K562 (cell line): ENCODE measurements around the gene OSBPL1A. TPM values are rescaled to one million over a fixed set of nuclear protein-coding genes. Genes with fewer than 3 reads are reported as not detected.

Experiments
- ATAC-seq: fragments of 200-7000 bp; cut with Tn5 transposase; 3 replicates; pipeline ENCODE4 v1.9.1; 2020; ENCODE audit warnings: moderate library complexity
- BruUV-seq: library from RNA; stranded (reverse); fragments of 400-500 nt; replicated peaks from 2 replicates; lab custom pipeline; 2021; lab: Mats Ljungman, UMichigan
- CTCF ChIA-PET: fragments of 300-600 bp; formaldehyde crosslinking; extraction: SDS; loops from one replicate; lab custom pipeline; 2021; ENCODE audit warnings: low intra/inter-chr PET ratio; lab: Yijun Ruan, JAX
- POLR2A ChIA-PET: fragments of 300-600, 350-650 bp; sonication (Branson Sonifier 250); formaldehyde crosslinking; extraction: SDS; loops from one replicate; lab custom pipeline; 2021; ENCODE audit warnings: antibody characterized with exemption, inconsistent platforms; lab: Yijun Ruan, JAX
- DNase-seq, 4 experiments: peaks; one replicate each; pipeline versions ENCODE4 v3.0.0 to v3.0.0-alpha.2; 2011 to 2018; ENCODE audit warnings: low spot score in 3 of 4, mixed read lengths in 3 of 4; ENCODE audit errors: extremely low read depth in 1 of 4
- FAIRE-seq: peaks from 2 replicates; lab custom pipeline; 2011; peaks lifted over from hg19 to GRCh38; lab: Jason Lieb, UNC
- H2AFZ ChIP-seq: 2 replicates; pipeline ENCODE4 v1.6.0; 2011; ENCODE audit warnings: low read depth, low read length, control low read depth, inconsistent platforms
- H3K27ac ChIP-seq: fragments of 200-600 bp; 3 replicates; pipeline ENCODE4 v1.8.0; 2011; ENCODE audit warnings: low read depth, mild to moderate bottlenecking, control low read depth, inconsistent platforms, low read length, moderate library complexity, mixed read lengths; ENCODE audit errors: extremely low read depth
- H3K27me3 ChIP-seq, 2 experiments: fragments of 300-600 bp in 1 of 2; 2 replicates in 1 of 2; 3 replicates in 1 of 2; pipeline versions ENCODE4 v1.6.0 to v1.8.0; 2011; ENCODE audit warnings: inconsistent platforms in 2 of 2, low read length in 2 of 2, mild to moderate bottlenecking in 1 of 2, mixed read lengths in 1 of 2, moderate library complexity in 1 of 2; ENCODE audit not compliant: control insufficient read depth in 2 of 2, insufficient read depth in 2 of 2
- H3K36me3 ChIP-seq: fragments of 300-600 bp; 3 replicates; pipeline ENCODE4 v1.8.0; 2011; ENCODE audit warnings: mild to moderate bottlenecking, low read length, inconsistent platforms; ENCODE audit not compliant: control insufficient read depth, insufficient read depth
- H3K4me1 ChIP-seq, 2 experiments: fragments of 200-600 bp in 1 of 2; replicated peaks in 1 of 2; 2 replicates in 1 of 2; 3 replicates in 1 of 2; pipeline versions ENCODE4 v1.5.1 to v1.8.0; 2011; ENCODE audit warnings: inconsistent platforms in 2 of 2, low read length in 2 of 2, mild to moderate bottlenecking in 1 of 2, mixed read lengths in 1 of 2, moderate library complexity in 1 of 2; ENCODE audit not compliant: control insufficient read depth in 2 of 2, insufficient read depth in 2 of 2
- H3K4me2 ChIP-seq: 2 replicates; pipeline ENCODE4 v1.6.1; 2011; ENCODE audit warnings: low read length, control low read depth, inconsistent platforms, mixed read lengths; ENCODE audit not compliant: insufficient read depth
- H3K4me3 ChIP-seq: fragments of 200-600 bp; sonication (generic), shearing (Covaris generic); 2 replicates; pipeline ENCODE4 v1.5.1; 2016; ENCODE audit warnings: control low read depth, inconsistent platforms
- H3K79me2 ChIP-seq: fragments of 200-600 bp; 3 replicates; pipeline ENCODE4 v1.8.0; 2011; ENCODE audit warnings: low read length, inconsistent platforms; ENCODE audit not compliant: control insufficient read depth, insufficient read depth
- H3K9ac ChIP-seq, 2 experiments: 2 replicates each; pipeline versions ENCODE4 v1.6.0 to v1.6.1; 2011; ENCODE audit warnings: low read depth in 2 of 2, low read length in 2 of 2, control low read depth in 1 of 2, inconsistent platforms in 1 of 2, mild to moderate bottlenecking in 1 of 2, mixed read lengths in 1 of 2; ENCODE audit not compliant: insufficient read depth in 1 of 2
- H3K9me1 ChIP-seq: one replicate; pipeline ENCODE4 v1.6.0; 2011; ENCODE audit warnings: inconsistent platforms, mild to moderate bottlenecking, low read length, moderate library complexity; ENCODE audit not compliant: control insufficient read depth, insufficient read depth
- H3K9me3 ChIP-seq: replicated peaks from 2 replicates; pipeline ENCODE4 v1.5.1; 2011; ENCODE audit warnings: low read depth, low read length, inconsistent platforms; ENCODE audit not compliant: control insufficient read depth, insufficient read depth
- H4K20me1 ChIP-seq: replicated peaks from 2 replicates; pipeline ENCODE4 v1.6.1; 2011; ENCODE audit warnings: low read length, inconsistent platforms, mixed read lengths; ENCODE audit not compliant: control insufficient read depth, insufficient read depth
- EWSR1 ChIP-seq: fragments of 450-650 bp; IDR thresholded peaks from 2 replicates; pipeline ENCODE4 v1.6.1; 2018; ENCODE audit warnings: borderline replicate concordance, mild to moderate bottlenecking, low read depth, moderate library complexity; ENCODE audit not compliant: partially characterized antibody
- EZH2 ChIP-seq: IDR thresholded peaks from 2 replicates; pipeline ENCODE4 v1.6.1; 2012; ENCODE audit warnings: low read depth, mild to moderate bottlenecking, inconsistent platforms, low read length, borderline replicate concordance
- FOS ChIP-seq: IDR thresholded peaks from 3 replicates; pipeline ENCODE4 v1.6.1; 2011; ENCODE audit not compliant: insufficient read length; ENCODE audit errors: extremely low read depth
- KDM2B ChIP-seq: fragments of 250-450 bp; sonication (Bioruptor Pico); IDR thresholded peaks from 2 replicates; pipeline ENCODE4 v1.8.0; 2021; ENCODE audit warnings: mild to moderate bottlenecking, moderate library complexity
- MTA1 ChIP-seq: fragments of 450-650 bp; IDR thresholded peaks from 2 replicates; pipeline ENCODE4 v1.6.1; 2017; ENCODE audit warnings: borderline replicate concordance
- MYNN ChIP-seq, 2 experiments: sonication (generic); formaldehyde crosslinking in 1 of 2; IDR thresholded peaks; 2 replicates each; pipeline versions ENCODE4 v1.5.0 to v1.6.1; 2016 to 2020; ENCODE audit warnings: antibody characterized with exemption in 1 of 2, missing genetic modification reagents in 1 of 2
- NCOR1 ChIP-seq: fragments of 450-650 bp; IDR thresholded peaks from 2 replicates; pipeline ENCODE4 v1.6.1; 2016; ENCODE audit warnings: mild to moderate bottlenecking, moderate library complexity
- NFE2L1 ChIP-seq: fragments of 450-650 bp; IDR thresholded peaks from 2 replicates; pipeline ENCODE4 v1.6.1; 2016; ENCODE audit warnings: missing genetic modification characterization, low read depth, mild to moderate bottlenecking, missing compliant biosample characterization, moderate library complexity, borderline replicate concordance
- PTTG1 ChIP-seq: fragments of 450-650 bp; IDR thresholded peaks from 2 replicates; pipeline ENCODE4 v1.6.1; 2016; ENCODE audit warnings: low read depth, mild to moderate bottlenecking, missing genetic modification characterization, missing compliant biosample characterization
- RNF2 ChIP-seq: sonication (generic); IDR thresholded peaks from 2 replicates; pipeline ENCODE4 v1.6.1; 2016
- TBP ChIP-seq: optimal IDR thresholded peaks from 2 replicates; pipeline ENCODE3; 2011; ENCODE audit warnings: low read depth, low read length, improper control_type of control experiment
- ZNF384 ChIP-seq: IDR thresholded peaks from 2 replicates; pipeline ENCODE4 v1.6.1; 2012; ENCODE audit warnings: low read depth, low read length, improper control_type of control experiment
- in situ Hi-C: fragments of 300-500 bp; cut with MboI; formaldehyde crosslinking; loops from 4 replicates; pipeline ENCODE4 v1.15.0; 2018; ENCODE audit warnings: inconsistent platforms, mixed read lengths
- intact Hi-C: fragments of 100-400 bp; cut with micrococcal nuclease; formaldehyde crosslinking; loops from 2 replicates; pipeline ENCODE4 v1.14.2; 2022
- polyA plus RNA-seq, 8 experiments: library from polyadenylated mRNA; depleted of rRNA in 4 of 8; stranded (reverse) in 5 of 8; unstranded in 3 of 8; fragments of >200 nt; fragmentation: Nextera tagmentation in 2 of 8; fragmentation: Illumina TruSeq in 1 of 8; extraction: Ambion mirVana in 2 of 8; extraction: Trizol in 1 of 8; gene quantifications; 2 replicates each; pipeline versions ENCODE4 v1.2.1 to v1.2.3, GENCODE V29; 2011 to 2014; ENCODE audit warnings: inconsistent platforms in 1 of 8, missing spikeins in 1 of 8
- total RNA-seq, 7 experiments: library from RNA; depleted of rRNA in 6 of 7; stranded (reverse); fragments of >200 nt in 6 of 7; fragmentation: Illumina TruSeq in 2 of 7; extraction: Trizol in 2 of 7; gene quantifications; 2 replicates each; pipeline versions ENCODE4 v1.2.1 to v1.2.3, GENCODE V29; 2011 to 2021; ENCODE audit warnings: low replicate concordance in 1 of 7
- TF ChIP-seq, protein P1 (sequence below): fragments of 250-450 bp; sonication (Bioruptor Pico); IDR thresholded peaks from 2 replicates; pipeline ENCODE4 v1.8.0; 2022; ENCODE audit warnings: moderate library complexity, mild to moderate bottlenecking, inconsistent platforms
- TF ChIP-seq, protein P2 (sequence below): fragments of 250-450 bp; sonication (Bioruptor Pico); IDR thresholded peaks from 2 replicates; pipeline ENCODE4 v1.5.0; 2021; ENCODE audit warnings: mild to moderate bottlenecking, borderline replicate concordance

OSBPL1A gene
- total and polyA plus RNA-seq, 9 of the 15 experiments (the other 6 are each of a cell fraction or from before 2014, with no cell fraction given), result 0.40 to 0.49 TPM; not detected in 7

DNA sequence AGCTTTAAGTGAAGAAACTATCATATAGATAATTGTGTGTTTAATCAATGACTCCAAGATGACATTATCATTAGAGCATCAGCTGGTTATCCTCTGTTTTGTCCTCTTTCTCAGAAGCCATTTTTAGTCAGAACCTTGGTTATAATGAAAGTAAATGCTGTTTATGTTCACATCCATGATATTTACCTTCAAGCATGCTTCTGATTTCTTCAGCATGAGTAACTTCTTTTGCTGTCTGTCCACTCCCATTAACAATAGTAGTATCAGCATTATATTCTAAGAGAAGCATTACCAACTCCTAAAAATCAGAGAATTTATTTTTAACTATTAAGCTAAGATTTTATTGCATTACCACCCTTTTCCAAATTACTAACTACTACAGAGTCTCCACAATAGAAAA lies 56.3 kb downstream of the OSBPL1A start:
- Histone ChIP-seq H3K4me1 (no peaks in the 10 kb centered on the region), H4K20me1 (no peaks in the 10 kb centered on the region), H2AFZ (no peak overlapping the region), H3K27me3 (no peaks in the 10 kb centered on the region; a peak in 1 of 5 replicates), H3K79me2 (no peaks in the 10 kb centered on the region), H3K4me3 (no peak overlapping the region), H3K36me3 (no peaks in the 10 kb centered on the region), H3K9me1 (no peaks in the 10 kb centered on the region), H3K9ac (no peak overlapping the region), H3K9me3 (no peaks in the 10 kb centered on the region), H3K4me2 (no peak overlapping the region), H3K27ac (no peak overlapping the region)
- in situ Hi-C loops, result no loop called here
- no TSS peak for BruUV-seq
- FAIRE-seq, result no peak
- ChIA-PET CTCF (no interaction called here), POLR2A (no interaction called here)
- no peak for TF ChIP-seq EZH2
- TF ChIP-seq MTA1, result no peak
- no peak for TF ChIP-seq KDM2B (CRISPR knock-in tag)
- no peak for TF ChIP-seq PTTG1 (tag)
- no peak for TF ChIP-seq FOS
- no peak for TF ChIP-seq NCOR1
- no peak for TF ChIP-seq MYNN (IDR thresholded peaks at IDR 0.05)
- no peak for TF ChIP-seq MYNN (CRISPR knock-in tag; IDR thresholded peaks at IDR 0.05)
- TF ChIP-seq EWSR1, result no peak
- TF ChIP-seq NFE2L1, result no peak
- TF ChIP-seq, protein P1, sequence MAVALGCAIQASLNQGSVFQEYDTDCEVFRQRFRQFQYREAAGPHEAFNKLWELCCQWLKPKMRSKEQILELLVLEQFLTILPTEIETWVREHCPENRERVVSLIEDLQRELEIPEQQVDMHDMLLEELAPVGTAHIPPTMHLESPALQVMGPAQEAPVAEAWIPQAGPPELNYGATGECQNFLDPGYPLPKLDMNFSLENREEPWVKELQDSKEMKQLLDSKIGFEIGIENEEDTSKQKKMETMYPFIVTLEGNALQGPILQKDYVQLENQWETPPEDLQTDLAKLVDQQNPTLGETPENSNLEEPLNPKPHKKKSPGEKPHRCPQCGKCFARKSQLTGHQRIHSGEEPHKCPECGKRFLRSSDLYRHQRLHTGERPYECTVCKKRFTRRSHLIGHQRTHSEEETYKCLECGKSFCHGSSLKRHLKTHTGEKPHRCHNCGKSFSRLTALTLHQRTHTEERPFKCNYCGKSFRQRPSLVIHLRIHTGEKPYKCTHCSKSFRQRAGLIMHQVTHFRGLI (CRISPR knock-in tag), result no peak
- TF ChIP-seq ZNF384, result no peak
- TF ChIP-seq, protein P2, sequence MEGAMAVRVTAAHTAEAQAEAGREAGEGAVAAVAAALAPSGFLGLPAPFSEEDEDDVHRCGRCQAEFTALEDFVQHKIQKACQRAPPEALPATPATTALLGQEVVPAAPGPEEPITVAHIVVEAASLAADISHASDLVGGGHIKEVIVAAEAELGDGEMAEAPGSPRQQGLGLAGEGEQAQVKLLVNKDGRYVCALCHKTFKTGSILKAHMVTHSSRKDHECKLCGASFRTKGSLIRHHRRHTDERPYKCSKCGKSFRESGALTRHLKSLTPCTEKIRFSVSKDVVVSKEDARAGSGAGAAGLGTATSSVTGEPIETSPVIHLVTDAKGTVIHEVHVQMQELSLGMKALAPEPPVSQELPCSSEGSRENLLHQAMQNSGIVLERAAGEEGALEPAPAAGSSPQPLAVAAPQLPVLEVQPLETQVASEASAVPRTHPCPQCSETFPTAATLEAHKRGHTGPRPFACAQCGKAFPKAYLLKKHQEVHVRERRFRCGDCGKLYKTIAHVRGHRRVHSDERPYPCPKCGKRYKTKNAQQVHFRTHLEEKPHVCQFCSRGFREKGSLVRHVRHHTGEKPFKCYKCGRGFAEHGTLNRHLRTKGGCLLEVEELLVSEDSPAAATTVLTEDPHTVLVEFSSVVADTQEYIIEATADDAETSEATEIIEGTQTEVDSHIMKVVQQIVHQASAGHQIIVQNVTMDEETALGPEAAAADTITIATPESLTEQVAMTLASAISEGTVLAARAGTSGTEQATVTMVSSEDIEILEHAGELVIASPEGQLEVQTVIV, result no peak
- no peak for TF ChIP-seq RNF2
- TF ChIP-seq TBP, result no peak
- no peak for ATAC-seq
- DNase-seq, result no peak
- intact Hi-C loops, result no loop called here
